Vagina (tissue), 2 donors: Measurements from ENCODE around the gene SEC24C.

ENCODE experiments used
- POLR2A ChIP-seq, 2 donors: fragments of 450-650 bp; IDR thresholded peaks; one replicate each; pipeline ENCODE4 v1.6.1; 2017; ENCODE audit warnings: antibody characterized with exemption in 2 of 2, mild to moderate bottlenecking in 2 of 2, moderate library complexity in 2 of 2
- POLR2AphosphoS5 ChIP-seq, 2 donors: sonication (generic); formaldehyde crosslinking; IDR thresholded peaks; one replicate each; pipeline ENCODE4 v1.9.0; 2017; ENCODE audit warnings: antibody characterized with exemption in 2 of 2, mild to moderate bottlenecking in 2 of 2, low read depth in 1 of 2; ENCODE audit not compliant: insufficient read depth in 1 of 2
- TF ChIP-seq, protein P1 (sequence below), 3 experiments: fragments of 450-650 bp in 2 of 3; fragments of 200-600 bp in 1 of 3; sonication (generic) in 1 of 3; IDR thresholded peaks; one replicate each; pipeline ENCODE4 v1.5.1; 2017 to 2019; ENCODE audit warnings: antibody characterized with exemption in 3 of 3, mild to moderate bottlenecking in 2 of 3, moderate library complexity in 2 of 3

DNA sequence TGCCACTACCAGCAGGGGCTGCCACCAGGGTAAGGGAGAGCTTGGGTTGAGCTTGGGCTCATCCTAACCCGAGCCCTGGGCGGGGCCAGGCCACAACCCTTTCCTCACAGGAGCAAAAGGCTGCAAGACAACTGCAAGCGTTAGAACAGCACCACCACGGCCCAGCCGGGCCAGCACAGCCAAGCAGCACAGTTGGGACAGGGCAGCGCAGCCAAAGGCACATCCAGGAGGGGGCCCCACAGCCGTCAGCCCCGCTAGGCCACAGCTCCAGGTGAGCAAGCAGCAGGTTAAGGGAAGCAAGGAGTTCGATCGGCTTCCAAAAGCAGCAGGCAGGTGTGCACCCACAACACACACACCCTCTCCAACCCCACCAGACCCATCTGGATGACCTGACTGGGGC, 74.2 kb downstream of the SEC24C start:
- TF ChIP-seq, protein P1, sequence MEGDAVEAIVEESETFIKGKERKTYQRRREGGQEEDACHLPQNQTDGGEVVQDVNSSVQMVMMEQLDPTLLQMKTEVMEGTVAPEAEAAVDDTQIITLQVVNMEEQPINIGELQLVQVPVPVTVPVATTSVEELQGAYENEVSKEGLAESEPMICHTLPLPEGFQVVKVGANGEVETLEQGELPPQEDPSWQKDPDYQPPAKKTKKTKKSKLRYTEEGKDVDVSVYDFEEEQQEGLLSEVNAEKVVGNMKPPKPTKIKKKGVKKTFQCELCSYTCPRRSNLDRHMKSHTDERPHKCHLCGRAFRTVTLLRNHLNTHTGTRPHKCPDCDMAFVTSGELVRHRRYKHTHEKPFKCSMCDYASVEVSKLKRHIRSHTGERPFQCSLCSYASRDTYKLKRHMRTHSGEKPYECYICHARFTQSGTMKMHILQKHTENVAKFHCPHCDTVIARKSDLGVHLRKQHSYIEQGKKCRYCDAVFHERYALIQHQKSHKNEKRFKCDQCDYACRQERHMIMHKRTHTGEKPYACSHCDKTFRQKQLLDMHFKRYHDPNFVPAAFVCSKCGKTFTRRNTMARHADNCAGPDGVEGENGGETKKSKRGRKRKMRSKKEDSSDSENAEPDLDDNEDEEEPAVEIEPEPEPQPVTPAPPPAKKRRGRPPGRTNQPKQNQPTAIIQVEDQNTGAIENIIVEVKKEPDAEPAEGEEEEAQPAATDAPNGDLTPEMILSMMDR (IDR thresholded peaks at IDR 0.05): no peak
- TF ChIP-seq POLR2A (IDR thresholded peaks at IDR 0.05) (no peak), POLR2AphosphoS5 (IDR thresholded peaks at IDR 0.05; ENCODE audit: insufficient read depth in 1 of 2, low read depth in 1 of 2) (no peak)
